GM18498 (cell line): ENCODE data around the gene DLG3.

Source experiments
- ATAC-seq: cut with Tn5 transposase; IDR thresholded peaks from one replicate; pipeline ENCODE4 v1.9.1; 2021; ENCODE audit warnings: mild to moderate bottlenecking, moderate library complexity; ENCODE audit not compliant: unreplicated experiment

Gene DLG3

DNA sequence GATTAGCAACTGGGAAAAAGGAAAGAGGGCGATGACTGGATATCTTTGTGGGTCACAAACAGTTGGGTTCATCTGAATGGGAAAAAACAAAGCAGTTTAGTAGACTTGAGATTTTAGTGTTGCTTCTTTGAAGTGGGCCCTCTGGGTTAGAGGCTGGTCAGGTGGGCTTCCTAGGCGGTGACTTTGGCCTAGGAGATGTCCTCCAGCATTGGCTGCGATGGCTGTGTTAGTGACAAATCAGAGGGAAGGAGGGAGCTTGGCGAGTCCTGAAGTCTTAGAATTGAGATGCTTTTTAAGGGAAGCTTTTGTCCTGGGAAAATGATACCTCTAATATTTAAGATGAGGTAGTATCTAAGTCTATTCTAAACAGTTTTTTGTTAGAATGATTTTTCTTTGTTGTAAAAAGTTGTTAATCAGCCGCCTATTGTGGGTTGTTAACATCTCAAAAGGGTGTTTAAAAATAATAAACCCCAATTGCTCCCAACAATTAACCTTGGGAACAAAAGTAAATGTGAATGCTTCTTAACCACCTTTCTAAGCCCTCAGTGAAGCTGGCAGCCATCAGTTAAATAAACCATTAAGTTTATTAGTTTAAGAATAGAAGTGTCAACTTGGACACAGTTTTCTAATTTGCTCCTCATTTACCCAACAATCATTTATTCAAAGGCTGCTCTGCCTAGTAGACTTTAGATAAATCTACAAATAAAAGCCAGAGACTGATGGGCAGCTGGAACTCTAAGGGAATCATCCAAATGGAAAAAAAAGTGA lies 31.7 kb downstream of the DLG3 start:
- ATAC-seq, result no peak

DNA sequence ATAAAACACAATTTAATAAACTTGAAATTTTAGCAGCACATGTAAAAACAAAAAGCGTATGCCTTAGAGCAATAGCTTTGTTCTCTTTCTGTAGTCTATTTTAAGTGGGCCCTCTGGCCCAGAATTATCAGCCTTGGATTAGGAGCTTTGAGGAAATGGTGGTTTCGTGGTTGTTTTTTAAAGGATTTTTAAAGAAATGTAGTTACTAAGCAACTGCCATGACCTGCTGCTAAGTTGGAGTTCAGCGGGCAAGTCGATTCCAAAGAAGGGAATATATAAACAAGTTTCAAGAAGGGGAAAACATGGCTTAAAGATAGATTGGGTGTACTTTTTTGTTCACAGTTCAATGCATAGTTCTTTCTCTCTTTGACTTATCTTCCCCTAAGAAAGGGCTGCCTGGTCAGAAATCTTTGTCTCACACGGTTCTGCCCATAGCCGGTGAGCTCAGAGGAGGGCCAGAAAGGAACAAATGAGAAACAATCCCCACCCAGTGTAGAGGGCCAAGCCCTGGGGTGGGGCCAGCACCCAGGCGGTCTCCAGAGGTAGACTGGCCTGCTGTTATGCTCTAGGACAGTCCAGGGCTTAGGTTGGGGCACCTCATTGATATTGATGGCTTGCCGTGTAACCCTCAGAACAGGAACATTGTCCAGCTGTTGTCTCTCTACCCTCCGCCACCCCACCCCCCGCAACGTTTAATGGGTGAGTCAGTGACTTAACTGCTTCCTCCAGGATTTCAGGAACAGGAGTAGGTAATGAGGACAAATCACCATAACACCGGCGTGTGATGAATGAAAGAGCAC lies 32.5 kb downstream of the DLG3 start:
- no peak for ATAC-seq

DNA sequence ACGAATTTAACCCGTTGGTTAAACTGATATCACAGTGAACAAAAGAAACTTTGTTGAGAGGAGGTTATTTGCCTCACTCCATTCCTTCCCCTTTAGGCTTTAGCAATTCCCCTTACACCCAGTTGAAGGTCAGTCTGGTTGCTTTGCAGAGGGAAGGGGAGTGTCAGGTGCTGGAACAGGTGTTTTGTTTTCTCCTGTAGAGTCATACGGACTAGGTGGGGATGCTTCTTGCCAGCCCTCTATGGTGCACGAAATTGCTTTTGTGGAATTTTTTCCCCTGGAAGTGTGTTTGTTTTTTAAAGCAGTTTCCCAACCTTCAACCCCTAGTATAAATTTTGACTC lies 33.1 kb downstream of the DLG3 start:
- no peak for ATAC-seq

DNA sequence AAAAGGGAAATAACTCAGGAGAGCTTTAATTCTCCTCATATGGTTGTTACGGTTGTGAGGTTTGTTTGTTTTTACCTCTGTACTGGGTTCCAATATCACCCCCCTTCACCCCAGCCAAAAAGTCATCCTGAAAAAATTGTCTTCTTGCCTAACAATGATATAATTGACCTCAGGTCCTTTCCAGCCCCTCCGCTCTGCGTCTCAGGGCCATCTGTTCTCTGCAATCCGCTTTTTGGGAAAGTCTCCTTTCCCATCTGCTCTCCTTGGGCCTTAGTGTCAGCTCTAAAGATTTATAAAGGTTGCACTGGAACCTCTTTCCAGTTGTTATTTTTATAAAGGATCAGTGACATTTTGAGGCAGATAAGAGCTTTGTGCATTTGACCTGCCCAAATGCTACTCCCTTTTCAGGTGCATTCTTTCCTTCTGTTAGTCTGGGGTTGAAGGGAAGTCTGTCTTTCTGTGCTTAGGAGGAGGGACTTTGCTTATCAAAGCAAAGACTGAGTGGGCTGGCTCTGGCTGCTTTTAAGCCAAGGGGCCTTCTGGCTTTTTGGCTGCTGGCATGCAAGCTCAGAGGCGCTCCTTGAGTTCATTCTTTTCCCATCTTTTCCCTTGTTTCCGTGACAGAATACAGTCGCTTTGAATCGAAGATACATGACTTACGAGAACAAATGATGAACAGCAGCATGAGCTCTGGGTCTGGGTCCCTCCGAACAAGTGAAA lies 34.1 kb downstream of the DLG3 start:
- no peak for ATAC-seq

DNA sequence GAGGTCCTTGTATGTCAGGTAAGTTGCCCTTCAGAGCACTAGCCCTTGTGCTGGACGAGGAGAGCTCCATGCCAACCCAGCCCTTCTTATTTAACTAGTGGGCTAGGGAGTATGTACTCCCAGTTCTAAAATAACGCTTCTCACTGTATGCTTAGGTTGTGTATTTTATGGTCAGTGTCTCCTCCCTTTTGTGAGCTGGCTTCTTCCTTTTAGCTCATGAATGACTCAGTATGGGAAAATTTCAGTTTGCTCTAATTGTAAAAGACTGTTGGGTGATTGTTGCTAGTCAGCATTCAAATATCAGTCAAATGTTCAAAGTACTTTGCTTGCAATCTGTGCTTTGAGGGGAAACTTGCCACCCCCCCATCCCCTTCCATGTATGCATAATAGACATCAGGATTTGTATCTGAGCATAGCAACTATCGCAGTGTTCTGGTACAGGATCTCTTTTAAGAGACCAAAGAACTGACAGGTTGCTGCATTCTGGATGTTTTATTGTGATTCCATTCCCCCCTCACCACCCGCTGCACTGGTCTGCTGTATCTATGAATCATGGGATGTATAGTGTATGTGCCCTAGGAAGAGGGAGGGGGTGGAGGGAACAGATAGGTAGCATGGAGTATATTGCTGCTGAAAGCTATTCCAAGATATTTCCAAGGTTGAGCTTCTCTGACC lies 34.7 kb downstream of the DLG3 start:
- ATAC-seq, result no peak

DNA sequence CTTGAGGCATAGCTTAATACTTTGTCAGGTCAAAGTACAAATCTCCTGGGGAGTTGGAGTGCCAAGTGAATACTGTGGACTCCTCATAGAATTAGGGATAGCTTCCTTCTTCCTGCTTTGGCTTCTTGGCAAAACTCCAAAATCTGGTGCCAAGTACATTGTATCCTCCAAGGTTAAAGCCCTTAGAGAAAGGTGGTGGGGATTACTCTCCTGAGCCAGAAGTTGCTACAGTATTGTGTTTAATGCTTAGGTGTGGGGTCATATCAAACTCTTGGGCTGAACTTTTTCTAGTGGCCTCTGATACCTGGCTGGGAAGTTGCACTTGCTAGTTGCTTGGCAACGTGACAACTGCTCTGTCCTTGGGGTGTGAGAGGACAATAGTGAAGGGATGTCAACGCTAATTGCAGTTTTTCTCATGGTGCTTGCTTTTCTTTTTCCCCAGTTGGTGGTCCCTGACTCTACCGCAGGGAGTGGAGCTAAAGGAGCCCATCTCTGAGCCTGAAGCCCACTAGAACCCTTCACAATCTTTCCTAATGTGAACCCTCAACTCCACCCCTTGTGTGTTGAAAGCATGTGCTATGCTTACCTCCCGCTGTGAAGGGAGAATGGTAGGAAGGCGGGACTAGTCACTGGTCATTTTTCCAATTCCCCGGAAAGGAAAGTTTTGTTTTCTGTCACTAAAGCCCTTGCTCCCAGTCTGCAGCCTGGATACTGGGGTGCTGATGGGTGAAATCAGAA lies 35.5 kb downstream of the DLG3 start:
- ATAC-seq, result no peak

DNA sequence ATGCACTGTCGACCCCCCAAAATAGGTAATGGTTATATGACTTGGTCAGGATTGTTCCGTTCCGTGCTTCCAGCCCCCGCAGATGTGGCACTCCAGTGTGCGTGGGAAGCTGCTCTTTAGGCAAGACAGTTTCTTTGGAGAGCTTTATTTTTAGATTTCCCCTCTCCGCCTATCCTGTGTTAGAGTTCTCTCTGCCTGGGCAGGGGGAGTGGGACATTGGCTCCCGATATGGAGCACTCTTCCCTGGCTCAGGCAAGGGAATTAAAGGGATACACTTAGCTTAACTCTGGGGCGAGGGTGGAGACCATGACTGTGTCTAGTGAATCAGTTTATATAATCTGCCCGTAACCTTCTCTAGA lies 36.0 kb downstream of the DLG3 start:
- ATAC-seq, result no peak

DNA sequence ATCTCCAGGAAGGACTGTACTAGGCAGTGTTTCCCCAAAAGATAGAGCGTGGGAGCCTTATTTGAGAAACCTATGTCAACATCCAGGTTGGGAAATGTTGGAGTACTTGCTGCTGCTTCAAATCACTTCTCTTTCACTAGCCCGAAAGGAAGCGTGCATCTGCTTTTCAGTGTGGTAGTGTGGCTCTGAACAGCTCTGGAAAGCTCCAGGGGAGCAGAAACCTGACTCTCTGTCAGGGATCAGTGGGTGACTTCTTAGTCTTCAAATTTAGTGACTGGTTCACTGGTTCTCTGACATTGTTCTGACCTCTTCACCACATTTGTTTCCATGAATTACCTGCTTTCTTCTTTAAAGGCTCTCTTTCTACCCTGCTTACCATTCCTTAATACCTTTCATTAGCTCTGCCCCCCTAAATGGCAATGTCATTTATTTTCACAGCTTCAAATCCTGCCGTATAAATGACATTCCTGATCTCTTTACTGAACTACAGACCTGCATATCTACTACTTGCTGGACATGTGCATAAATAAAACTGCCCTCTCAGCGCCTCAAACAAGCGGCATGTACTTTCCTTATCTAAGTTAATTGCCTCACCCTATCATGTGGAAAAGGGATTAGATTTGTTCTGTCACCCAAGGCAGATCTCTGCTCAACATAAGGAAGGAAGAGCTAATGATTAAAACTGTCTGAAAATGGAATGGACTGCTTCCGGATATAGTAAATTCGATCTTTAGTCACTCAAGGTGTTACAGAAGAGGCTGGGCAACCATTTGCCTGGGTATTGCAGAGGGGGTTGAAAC lies 37.0 kb downstream of the DLG3 start:
- no peak for ATAC-seq

DNA sequence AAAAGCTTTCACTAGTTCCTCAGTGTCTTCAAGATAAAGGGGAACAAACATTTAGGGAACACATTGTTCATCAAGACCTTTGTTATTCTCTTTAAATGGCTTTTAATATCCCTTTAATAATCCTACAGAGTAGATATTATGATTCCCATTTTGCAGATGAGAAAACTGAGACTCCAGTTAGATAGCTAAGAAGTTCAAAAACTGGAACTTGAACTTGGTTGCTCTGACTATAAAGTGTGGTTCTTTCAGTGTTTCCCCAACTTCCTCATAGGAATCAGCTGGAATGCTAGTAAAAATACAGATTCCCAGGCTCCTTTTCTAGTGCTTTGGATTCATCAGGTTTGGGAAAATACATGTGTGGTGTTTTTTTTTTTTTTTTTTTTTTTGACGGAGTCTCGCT lies 37.7 kb downstream of the DLG3 start:
- no peak for ATAC-seq

DNA sequence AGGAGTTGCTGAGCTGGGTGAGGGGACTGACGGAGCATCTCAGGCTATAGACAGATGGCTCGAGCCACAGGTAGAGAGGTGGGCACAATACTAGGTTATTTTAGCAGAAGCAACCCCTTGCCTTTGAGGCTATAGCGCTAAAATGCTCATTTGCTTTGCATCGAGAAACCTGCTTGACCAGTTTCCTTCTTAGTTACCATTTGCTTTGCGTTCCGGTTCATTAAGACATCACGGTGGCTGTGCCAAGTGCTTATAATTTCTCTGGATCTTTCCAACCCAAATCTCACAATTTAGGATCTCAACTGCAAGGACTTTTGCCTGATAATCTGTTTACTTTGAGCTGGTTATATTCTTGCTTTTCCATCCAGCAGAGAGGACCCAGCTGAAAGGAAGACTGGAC lies 40.8 kb downstream of the DLG3 start:
- ATAC-seq, result no peak

DNA sequence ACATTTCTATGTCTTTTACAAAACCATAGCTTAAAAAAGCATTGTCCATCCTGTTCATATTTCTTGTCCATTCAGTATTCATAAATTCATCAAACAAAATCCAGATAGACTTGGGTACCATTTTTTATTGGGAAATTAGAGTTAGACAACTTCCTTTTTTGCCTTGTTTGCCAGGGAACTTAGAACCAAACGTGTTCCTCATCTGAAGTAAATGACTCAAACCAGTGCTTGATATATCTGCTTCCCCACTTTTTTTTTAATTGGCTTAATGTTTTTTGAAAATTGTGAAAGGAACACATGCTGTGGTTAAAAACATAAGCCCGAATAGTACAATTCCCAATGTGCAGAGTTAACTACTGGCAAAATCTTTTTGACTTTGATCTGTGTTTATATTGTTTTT lies 44.2 kb downstream of the DLG3 start:
- no peak for ATAC-seq

DNA sequence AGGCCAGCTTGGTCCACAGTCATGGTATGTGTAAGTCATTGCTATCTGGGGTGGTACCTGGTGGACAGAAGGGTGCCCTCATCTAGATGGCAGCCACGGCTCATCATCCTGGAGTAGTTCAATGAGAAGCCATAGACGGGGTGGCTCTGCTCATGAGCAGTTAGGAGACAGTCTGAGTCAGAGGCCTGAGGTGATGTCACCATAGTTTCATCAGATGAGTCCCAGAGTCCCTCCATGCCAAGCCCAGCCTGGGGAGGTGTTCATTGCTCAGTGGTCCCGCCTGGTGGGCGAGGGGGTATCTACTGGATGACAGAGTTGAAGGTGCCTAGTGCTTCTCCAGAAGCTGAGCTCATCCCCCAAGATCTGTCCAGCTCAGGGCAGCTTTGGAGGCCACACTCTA lies 49.8 kb downstream of the DLG3 start:
- no peak for ATAC-seq

DNA sequence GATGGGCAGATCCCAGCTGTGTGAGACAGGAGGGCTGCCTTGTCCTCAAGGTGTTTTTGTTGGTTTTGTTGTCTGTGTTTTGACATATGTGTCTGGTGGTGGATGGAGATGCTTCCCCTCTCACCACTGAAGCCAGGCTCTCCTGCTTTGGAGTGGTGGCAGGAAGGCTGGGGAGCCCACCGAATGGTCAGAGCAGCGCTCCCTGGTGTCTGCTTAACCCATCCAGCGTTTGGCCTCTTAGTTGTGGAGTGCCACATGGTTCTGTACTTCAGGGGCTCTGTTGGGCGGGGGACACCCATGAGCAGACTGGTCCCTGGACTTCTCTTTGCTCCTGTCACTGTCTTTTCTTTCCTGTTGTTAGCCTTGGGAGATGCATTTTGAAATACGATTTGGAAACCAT lies 51.9 kb downstream of the DLG3 start:
- ATAC-seq, result no peak

DNA sequence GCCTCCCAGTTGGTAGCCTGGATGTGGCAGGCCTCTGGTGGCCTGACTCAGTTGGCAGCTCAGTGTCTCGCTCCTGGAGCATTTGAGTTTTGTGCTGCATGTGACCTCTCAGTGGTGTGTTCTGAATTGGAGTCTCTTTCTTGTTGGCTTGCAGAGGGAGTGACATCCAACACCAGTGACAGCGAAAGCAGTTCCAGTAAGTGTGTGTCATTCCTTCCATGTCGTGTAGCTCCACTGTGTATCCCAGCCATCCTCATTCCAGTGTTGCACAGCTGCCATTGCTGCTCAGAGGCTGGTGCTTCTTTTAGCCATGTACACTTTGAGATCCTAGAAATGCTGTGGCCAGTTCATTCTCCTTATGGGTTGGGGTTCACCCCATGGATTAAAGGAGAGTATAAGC lies 52.4 kb downstream of the DLG3 start:
- ATAC-seq, result no peak

DNA sequence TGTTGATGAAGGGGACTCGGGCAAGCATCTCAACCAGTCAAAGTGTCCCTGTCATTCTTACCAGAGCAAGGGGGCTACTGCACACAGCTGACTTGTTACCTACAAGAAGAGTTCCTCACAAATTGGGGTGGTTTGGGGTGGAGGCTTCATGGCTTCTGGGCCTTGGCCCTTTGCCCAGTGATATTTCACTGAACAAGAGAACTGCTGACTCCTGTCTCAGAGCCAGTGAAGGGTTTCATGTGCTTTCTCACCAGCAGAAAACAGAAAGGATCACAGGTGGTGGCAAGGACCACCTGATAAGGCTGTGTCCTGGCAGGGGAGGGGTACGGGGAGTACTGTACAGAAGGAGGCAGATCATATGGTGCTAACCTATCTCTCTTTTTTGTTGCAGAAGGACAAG lies 53.5 kb downstream of the DLG3 start:
- ATAC-seq, result no peak

DNA sequence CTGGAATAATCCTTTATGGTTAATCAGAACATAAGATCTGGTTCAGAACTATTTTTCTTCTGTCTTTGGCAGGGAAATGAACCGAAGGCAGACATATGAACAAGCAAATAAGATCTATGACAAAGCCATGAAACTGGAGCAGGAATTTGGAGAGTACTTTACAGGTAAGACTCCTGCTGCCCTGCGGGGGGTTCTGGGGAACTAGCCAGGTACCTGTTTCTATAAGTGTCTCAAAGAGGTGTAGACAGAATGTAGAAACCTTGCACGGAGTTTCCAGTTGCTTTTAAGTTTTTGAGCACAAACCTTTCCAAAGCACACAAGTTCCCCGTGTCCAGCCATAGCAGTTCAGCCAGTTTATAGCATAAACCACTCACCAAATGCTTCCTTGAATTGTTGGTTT lies 56.2 kb downstream of the DLG3 start:
- no peak for ATAC-seq

DNA sequence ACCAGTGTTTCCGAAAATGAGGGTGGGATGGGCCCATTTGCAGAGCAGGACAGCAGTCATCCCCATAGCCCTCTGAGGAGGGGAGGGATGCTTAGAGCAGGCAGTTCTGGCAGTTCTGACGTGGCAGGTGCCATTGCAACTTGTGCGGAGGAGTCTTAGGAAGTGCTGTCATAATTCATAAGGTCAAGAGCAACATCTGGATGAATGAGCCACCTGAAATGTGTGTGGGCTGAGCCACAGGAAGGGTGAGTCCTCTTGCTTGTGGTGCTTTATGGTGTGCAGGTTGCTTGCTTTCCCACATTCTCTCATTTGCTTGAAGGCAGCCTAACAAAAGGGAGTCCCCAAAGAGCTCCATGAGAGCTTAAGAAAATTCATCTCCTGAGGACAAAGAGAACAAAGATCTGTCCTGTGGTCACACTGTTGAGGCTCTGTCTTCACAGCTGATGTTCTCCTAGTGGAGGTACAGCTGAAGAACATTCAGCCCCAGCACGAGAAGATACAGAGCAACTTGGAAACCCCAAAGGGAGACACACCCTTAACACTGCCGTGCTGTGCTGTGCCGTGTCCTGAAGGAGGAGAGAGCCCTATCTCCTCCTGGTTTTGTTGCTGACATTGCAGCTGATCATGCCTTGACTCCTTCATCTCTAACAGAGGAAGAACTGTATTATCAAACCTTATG lies 60.3 kb downstream of the DLG3 start:
- no peak for ATAC-seq

DNA sequence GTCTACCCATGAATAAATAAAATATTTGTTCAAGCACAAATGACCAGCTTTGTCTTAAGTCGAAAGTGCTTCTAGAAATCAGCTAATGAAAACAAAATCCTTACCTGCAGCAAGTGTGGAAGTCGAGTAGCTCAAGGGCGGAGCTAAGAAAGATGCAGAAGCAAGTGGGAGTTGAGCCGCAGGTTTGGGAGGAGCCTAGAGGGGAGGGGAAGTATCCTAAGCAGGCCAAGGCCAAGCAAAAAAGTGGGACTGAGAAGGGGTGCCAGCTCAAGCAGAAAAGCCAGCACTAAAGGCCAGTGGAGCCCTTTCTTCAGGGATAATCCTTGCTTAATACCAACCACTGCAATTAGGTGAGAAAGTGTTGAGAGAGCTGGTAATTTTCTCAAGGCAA lies 60.8 kb downstream of the DLG3 start:
- no peak for ATAC-seq

DNA sequence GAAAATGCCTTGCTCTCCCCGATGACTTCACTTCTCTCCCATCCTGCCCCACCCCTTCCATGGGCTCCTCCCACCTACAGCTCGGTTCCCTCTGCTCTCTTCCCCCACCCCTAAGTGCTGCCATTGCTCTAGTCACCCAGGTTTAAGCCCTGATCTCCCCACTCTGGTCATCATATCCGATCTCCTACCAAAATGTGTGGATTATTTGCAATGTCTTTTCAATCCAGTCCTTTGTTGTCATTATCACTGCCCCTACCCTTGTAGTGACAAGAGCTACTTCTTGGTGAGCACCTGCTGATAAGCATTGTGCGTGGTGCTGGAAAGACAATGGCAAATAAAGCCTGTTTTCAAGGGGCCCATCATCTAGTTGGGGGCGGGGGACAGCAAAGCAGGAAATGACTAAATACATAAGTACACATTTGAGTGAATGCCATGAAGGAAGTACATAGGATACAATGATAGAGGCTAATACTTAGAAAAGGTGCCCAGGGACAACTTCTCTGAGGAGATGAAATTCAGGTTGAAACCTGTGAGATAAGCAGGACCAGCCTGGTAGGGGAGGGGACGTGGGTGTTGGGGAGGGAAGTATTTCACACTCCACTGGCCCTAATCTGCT lies 63.8 kb downstream of the DLG3 start:
- ATAC-seq, result no peak
